SK-N-SH (cell line): Measurements from ENCODE around the gene DNMBP.
"Not testable (repeated sequence)": the region's sequence is repeated elsewhere in the genome, so short reads cannot be mapped to it uniquely, and the experiment has no call there.

ENCODE experiments used
- EP300 ChIP-seq, 2 experiments: IDR thresholded peaks; 2 replicates each; pipeline versions ENCODE4 v1.4.0 to v1.6.1; 2012; ENCODE audit warnings: borderline replicate concordance in 1 of 2, low read depth in 1 of 2, low read length in 1 of 2
- MXI1 ChIP-seq: IDR thresholded peaks from 2 replicates; pipeline ENCODE4 v1.6.1; 2012; ENCODE audit warnings: mild to moderate bottlenecking, low read depth, low read length, improper control_type of control experiment
- RFX5 ChIP-seq: IDR thresholded peaks from 2 replicates; pipeline ENCODE4 v1.6.1; 2012; ENCODE audit warnings: mild to moderate bottlenecking, improper control_type of control experiment, low read length
- SIN3A ChIP-seq: IDR thresholded peaks from 2 replicates; pipeline ENCODE4 v1.6.1; 2012; ENCODE audit warnings: low read depth, mild to moderate bottlenecking, low read length, moderate library complexity, borderline replicate concordance
- SMC3 ChIP-seq: IDR thresholded peaks from 2 replicates; pipeline ENCODE4 v1.6.1; 2012; ENCODE audit warnings: low read depth, low read length, improper control_type of control experiment
- TCF12 ChIP-seq: IDR thresholded peaks from 2 replicates; pipeline ENCODE4 v1.4.0; 2012
- TF ChIP-seq, protein P1 (sequence below): fragments of 200-600 bp; sonication (generic); IDR thresholded peaks from 2 replicates; pipeline ENCODE4 v1.6.1; 2017; ENCODE audit warnings: antibody characterized with exemption, mild to moderate bottlenecking, moderate library complexity
- TF ChIP-seq, protein P2 (sequence below): IDR thresholded peaks from 2 replicates; pipeline ENCODE4 v1.4.0; 2012; ENCODE audit warnings: low read depth, borderline replicate concordance
- TF ChIP-seq, protein P3 (sequence below): fragments of 150-350 bp; IDR thresholded peaks from 2 replicates; pipeline ENCODE4 v1.6.1; 2017; ENCODE audit warnings: antibody characterized with exemption, low read length, low read depth, borderline replicate concordance
- TF ChIP-seq, protein P4 (sequence below): fragments of 150-350 bp; IDR thresholded peaks from 2 replicates; pipeline ENCODE4 v1.6.1; 2016; ENCODE audit warnings: mild to moderate bottlenecking, low read depth, low read length

DNA sequence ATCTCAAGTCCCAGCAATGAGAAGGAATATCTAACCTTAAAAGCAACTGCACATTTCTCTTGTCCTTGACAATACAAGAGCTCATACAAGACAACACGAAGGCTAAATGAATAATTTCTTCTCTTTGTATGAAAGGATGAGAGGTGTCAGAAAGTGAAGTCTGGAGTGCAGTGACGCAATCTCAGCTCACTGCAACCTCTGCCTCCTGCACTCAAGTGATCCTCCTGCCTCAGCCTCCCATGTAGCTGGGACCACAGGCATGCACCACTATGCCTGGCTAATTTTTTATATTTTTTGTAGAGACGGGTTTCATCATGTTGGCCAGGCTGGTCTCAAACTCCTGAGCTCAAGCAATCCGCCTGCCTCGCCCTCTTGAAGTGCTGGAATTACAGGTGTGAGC lies 24.1 kb downstream of the DNMBP start:
- TF ChIP-seq, protein P1, sequence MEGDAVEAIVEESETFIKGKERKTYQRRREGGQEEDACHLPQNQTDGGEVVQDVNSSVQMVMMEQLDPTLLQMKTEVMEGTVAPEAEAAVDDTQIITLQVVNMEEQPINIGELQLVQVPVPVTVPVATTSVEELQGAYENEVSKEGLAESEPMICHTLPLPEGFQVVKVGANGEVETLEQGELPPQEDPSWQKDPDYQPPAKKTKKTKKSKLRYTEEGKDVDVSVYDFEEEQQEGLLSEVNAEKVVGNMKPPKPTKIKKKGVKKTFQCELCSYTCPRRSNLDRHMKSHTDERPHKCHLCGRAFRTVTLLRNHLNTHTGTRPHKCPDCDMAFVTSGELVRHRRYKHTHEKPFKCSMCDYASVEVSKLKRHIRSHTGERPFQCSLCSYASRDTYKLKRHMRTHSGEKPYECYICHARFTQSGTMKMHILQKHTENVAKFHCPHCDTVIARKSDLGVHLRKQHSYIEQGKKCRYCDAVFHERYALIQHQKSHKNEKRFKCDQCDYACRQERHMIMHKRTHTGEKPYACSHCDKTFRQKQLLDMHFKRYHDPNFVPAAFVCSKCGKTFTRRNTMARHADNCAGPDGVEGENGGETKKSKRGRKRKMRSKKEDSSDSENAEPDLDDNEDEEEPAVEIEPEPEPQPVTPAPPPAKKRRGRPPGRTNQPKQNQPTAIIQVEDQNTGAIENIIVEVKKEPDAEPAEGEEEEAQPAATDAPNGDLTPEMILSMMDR: not testable (repeated sequence)
- not testable (repeated sequence) for TF ChIP-seq TCF12; MXI1; SMC3; SIN3A; RFX5; EP300 (IDR thresholded peaks at IDR 0.05; ENCODE audit: borderline replicate concordance in 1 of 2, low read depth in 1 of 2, low read length in 1 of 2)
- TF ChIP-seq, protein P2, sequence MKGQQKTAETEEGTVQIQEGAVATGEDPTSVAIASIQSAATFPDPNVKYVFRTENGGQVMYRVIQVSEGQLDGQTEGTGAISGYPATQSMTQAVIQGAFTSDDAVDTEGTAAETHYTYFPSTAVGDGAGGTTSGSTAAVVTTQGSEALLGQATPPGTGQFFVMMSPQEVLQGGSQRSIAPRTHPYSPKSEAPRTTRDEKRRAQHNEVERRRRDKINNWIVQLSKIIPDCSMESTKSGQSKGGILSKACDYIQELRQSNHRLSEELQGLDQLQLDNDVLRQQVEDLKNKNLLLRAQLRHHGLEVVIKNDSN: not testable (repeated sequence)
- TF ChIP-seq, protein P3, sequence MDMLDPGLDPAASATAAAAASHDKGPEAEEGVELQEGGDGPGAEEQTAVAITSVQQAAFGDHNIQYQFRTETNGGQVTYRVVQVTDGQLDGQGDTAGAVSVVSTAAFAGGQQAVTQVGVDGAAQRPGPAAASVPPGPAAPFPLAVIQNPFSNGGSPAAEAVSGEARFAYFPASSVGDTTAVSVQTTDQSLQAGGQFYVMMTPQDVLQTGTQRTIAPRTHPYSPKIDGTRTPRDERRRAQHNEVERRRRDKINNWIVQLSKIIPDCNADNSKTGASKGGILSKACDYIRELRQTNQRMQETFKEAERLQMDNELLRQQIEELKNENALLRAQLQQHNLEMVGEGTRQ: not testable (repeated sequence)
- TF ChIP-seq, protein P4, sequence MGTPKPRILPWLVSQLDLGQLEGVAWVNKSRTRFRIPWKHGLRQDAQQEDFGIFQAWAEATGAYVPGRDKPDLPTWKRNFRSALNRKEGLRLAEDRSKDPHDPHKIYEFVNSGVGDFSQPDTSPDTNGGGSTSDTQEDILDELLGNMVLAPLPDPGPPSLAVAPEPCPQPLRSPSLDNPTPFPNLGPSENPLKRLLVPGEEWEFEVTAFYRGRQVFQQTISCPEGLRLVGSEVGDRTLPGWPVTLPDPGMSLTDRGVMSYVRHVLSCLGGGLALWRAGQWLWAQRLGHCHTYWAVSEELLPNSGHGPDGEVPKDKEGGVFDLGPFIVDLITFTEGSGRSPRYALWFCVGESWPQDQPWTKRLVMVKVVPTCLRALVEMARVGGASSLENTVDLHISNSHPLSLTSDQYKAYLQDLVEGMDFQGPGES: not testable (repeated sequence)
